Parathyroid adenoma (tissue), 2 donors: Measurements from ENCODE around the gene IFITM10.

Experiments used
- H2AFZ ChIP-seq: fragments of 300-600 bp; sonication (generic); one replicate; pipeline ENCODE4 v1.7.0; 2017; ENCODE audit warnings: antibody characterized with exemption, mild to moderate bottlenecking
- H3K27ac ChIP-seq: fragments of 300-600 bp; sonication (generic); one replicate; pipeline ENCODE4 v1.7.0; 2017
- H3K27me3 ChIP-seq: fragments of 300-600 bp; sonication (generic); one replicate; pipeline ENCODE4 v1.7.0; 2017; ENCODE audit warnings: low read length; ENCODE audit not compliant: control insufficient read depth, insufficient read depth
- H3K36me3 ChIP-seq: fragments of 300-600 bp; sonication (generic); one replicate; pipeline ENCODE4 v1.7.0; 2017; ENCODE audit warnings: low read length; ENCODE audit not compliant: control insufficient read depth, insufficient read depth
- H3K4me1 ChIP-seq: fragments of 300-600 bp; sonication (generic); one replicate; pipeline ENCODE4 v1.7.0; 2017; ENCODE audit warnings: control low read depth
- H3K4me2 ChIP-seq: fragments of 300-600 bp; sonication (generic); one replicate; pipeline ENCODE4 v1.7.0; 2017; ENCODE audit warnings: low read length
- H3K4me3 ChIP-seq: fragments of 300-600 bp; sonication (generic); one replicate; pipeline ENCODE4 v1.7.0; 2017; ENCODE audit warnings: low read depth, low read length
- H3K79me2 ChIP-seq: fragments of 300-600 bp; sonication (generic); one replicate; pipeline ENCODE4 v1.7.0; 2017; ENCODE audit warnings: control low read depth
- H3K9ac ChIP-seq: fragments of 300-600 bp; sonication (generic); one replicate; pipeline ENCODE4 v1.7.0; 2017; ENCODE audit warnings: mild to moderate bottlenecking
- H3K9me3 ChIP-seq: fragments of 300-600 bp; sonication (generic); one replicate; pipeline ENCODE4 v1.7.0; 2017; ENCODE audit warnings: low read length; ENCODE audit not compliant: control insufficient read depth
- TF ChIP-seq, protein P1 (sequence below): fragments of 300-600 bp; sonication (generic); IDR thresholded peaks from one replicate; pipeline ENCODE4 v1.7.0; 2017; ENCODE audit warnings: antibody characterized with exemption, mild to moderate bottlenecking
- donor health status: primary hyperparathyroidism.

The IFITM10 gene

DNA sequence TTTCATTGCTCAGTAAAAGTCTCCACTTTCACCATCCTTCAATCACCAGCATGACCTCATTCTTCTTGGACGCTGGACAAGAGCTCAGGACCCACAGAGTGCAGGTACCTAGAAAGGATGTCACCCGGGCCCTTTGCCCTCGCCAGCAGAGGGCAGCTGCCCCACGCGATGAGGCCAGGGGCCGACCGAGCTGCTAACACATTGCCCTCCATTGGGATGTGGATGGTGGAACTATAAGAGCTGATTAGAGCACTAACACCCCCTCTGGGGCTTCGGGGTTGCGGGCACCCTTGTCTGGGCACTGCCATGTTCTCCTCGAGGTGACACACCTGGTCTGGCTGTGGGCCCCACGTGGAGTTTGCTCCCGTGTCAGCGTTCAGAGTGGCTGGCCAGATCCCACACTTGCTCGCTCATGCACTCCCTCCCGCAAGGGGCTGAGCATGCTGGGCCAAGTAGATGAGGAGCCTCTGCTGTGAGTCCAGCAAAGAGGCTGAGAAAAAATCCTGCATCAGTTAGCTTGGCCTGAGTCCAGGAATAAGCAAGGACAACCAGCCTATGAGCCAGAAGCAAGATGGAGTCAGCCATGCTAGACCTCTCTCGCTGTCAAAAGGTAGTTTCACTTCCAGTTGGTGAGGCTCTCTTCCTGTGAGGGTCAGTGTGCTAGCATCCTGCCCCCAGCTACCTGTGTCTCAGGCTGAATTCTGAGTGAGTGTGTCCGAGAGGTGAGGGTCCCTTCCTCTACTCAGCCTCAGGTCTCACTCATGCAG is 43.6 kb downstream of the IFITM10 start:
- no peaks in the 10 kb centered on the region for H3K36me3 ChIP-seq
- no peaks in the 10 kb centered on the region for H3K4me1 ChIP-seq
- no peak overlapping the region for H3K27ac ChIP-seq
- no peaks in the 10 kb centered on the region for H3K27me3 ChIP-seq
- H3K9ac ChIP-seq: no peak overlapping the region
- no peak overlapping the region for H3K4me2 ChIP-seq
- H3K9me3 ChIP-seq: no peaks in the 10 kb centered on the region
- no peak overlapping the region for H3K4me3 ChIP-seq
- H3K79me2 ChIP-seq: no peaks in the 10 kb centered on the region
- TF ChIP-seq, protein P1, sequence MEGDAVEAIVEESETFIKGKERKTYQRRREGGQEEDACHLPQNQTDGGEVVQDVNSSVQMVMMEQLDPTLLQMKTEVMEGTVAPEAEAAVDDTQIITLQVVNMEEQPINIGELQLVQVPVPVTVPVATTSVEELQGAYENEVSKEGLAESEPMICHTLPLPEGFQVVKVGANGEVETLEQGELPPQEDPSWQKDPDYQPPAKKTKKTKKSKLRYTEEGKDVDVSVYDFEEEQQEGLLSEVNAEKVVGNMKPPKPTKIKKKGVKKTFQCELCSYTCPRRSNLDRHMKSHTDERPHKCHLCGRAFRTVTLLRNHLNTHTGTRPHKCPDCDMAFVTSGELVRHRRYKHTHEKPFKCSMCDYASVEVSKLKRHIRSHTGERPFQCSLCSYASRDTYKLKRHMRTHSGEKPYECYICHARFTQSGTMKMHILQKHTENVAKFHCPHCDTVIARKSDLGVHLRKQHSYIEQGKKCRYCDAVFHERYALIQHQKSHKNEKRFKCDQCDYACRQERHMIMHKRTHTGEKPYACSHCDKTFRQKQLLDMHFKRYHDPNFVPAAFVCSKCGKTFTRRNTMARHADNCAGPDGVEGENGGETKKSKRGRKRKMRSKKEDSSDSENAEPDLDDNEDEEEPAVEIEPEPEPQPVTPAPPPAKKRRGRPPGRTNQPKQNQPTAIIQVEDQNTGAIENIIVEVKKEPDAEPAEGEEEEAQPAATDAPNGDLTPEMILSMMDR: no peak
- H2AFZ ChIP-seq: no peak overlapping the region

- no peak overlapping the region for H3K9ac ChIP-seq
- H3K27ac ChIP-seq: no peak overlapping the region
- no peaks in the 10 kb centered on the region for H3K36me3 ChIP-seq
- H3K79me2 ChIP-seq: no peaks in the 10 kb centered on the region
- no peaks in the 10 kb centered on the region for H3K4me1 ChIP-seq
- H3K4me3 ChIP-seq: no peak overlapping the region
- H2AFZ ChIP-seq: no peak overlapping the region
- no peaks in the 10 kb centered on the region for H3K27me3 ChIP-seq
- no peak overlapping the region for H3K4me2 ChIP-seq
- H3K9me3 ChIP-seq: no peaks in the 10 kb centered on the region
- TF ChIP-seq, protein P1: no peak
These were observed 45.0 kb downstream of the IFITM10 start for GRCh38 chr11:1705126-1706052.

- H3K9ac ChIP-seq: no peak overlapping the region
These were observed 47.2 kb downstream of the IFITM10 start for GRCh38 chr11:1703146-1703545.

DNA sequence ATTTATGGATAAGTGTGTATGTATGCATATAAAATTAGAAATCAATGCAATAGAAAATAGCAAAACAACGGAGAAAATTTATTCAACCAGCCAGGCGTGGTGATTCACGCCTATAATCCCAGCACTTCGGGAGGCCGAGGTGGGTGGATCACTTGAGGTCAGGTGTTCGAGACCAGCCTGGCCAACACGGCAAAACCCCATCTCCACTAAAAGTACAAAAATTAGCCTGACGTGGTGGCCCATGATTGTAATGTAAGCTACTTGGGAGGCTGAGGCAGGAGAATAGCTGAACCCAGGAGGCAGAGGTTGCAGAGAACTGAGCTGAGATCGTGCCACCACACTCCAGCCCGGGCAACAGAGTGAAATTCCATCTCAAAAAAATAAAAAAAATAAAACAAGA is 47.9 kb downstream of the IFITM10 start:
- Histone ChIP-seq H3K27ac (no peak overlapping the region), H3K9ac (no peak overlapping the region), H3K4me3 (no peak overlapping the region), H3K36me3 (no peaks in the 10 kb centered on the region), H3K27me3 (no peaks in the 10 kb centered on the region), H3K4me1 (no peaks in the 10 kb centered on the region), H2AFZ (no peak overlapping the region), H3K9me3 (no peaks in the 10 kb centered on the region), H3K79me2 (no peaks in the 10 kb centered on the region), H3K4me2 (no peak overlapping the region)
- TF ChIP-seq, protein P1: no peak

More at GRCh38 chr11:1703146-1703545, 47.2 kb downstream of the IFITM10 start:
- no peak overlapping the region for H2AFZ ChIP-seq
- no peaks in the 10 kb centered on the region for H3K27me3 ChIP-seq
- H3K79me2 ChIP-seq: no peaks in the 10 kb centered on the region
- no peak overlapping the region for H3K4me2 ChIP-seq
- no peaks in the 10 kb centered on the region for H3K4me1 ChIP-seq
- H3K36me3 ChIP-seq: no peaks in the 10 kb centered on the region
- no peak overlapping the region for H3K27ac ChIP-seq
- TF ChIP-seq, protein P1: no peak
- H3K9me3 ChIP-seq: no peaks in the 10 kb centered on the region
- H3K4me3 ChIP-seq: no peak overlapping the region
